ENCODE measurements around the gene PER3. TPM values are rescaled to one million over a fixed set of nuclear protein-coding genes. Genes with fewer than 3 reads are reported as not detected.

PER3 gene
- total RNA-seq, 3 donors from 2014 or later: 6.9 to 42.1 (median 14.7) TPM

DNA sequence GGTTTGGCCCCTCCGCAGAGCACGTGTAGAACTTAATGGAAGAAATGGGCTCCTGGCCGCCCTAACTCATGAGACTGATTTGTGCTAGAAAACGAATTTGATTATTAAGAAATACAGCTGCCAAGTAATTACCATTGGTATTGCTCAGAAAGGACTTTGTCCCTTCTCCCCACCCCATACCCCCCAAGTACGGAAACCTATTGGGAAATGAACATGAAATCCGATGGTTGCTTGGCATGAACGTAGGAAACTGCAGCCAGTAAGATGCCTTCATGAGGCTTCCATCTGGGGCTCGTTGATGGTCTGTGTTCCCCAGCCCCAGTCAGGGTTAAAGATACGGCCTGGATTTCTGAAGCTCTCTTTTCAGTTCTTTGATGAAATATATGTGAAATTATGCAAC is 21.4 kb downstream of the PER3 start:
- intact Hi-C loops (cut with DNase I, micrococcal nuclease): no loop called here
- Histone ChIP-seq H3K4me3 (no peak overlapping the region), H3K9me3 (no peaks in the 10 kb centered on the region), H3K36me3 (ENCODE audit: low read depth) (no peaks in the 10 kb centered on the region), H3K4me1 (ENCODE audit: low read depth) (no peaks in the 10 kb centered on the region)
- no peak for DNase-seq
- no peak for ATAC-seq
- TF ChIP-seq, protein P1, sequence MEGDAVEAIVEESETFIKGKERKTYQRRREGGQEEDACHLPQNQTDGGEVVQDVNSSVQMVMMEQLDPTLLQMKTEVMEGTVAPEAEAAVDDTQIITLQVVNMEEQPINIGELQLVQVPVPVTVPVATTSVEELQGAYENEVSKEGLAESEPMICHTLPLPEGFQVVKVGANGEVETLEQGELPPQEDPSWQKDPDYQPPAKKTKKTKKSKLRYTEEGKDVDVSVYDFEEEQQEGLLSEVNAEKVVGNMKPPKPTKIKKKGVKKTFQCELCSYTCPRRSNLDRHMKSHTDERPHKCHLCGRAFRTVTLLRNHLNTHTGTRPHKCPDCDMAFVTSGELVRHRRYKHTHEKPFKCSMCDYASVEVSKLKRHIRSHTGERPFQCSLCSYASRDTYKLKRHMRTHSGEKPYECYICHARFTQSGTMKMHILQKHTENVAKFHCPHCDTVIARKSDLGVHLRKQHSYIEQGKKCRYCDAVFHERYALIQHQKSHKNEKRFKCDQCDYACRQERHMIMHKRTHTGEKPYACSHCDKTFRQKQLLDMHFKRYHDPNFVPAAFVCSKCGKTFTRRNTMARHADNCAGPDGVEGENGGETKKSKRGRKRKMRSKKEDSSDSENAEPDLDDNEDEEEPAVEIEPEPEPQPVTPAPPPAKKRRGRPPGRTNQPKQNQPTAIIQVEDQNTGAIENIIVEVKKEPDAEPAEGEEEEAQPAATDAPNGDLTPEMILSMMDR (IDR thresholded peaks at IDR 0.05): no peak

DNA sequence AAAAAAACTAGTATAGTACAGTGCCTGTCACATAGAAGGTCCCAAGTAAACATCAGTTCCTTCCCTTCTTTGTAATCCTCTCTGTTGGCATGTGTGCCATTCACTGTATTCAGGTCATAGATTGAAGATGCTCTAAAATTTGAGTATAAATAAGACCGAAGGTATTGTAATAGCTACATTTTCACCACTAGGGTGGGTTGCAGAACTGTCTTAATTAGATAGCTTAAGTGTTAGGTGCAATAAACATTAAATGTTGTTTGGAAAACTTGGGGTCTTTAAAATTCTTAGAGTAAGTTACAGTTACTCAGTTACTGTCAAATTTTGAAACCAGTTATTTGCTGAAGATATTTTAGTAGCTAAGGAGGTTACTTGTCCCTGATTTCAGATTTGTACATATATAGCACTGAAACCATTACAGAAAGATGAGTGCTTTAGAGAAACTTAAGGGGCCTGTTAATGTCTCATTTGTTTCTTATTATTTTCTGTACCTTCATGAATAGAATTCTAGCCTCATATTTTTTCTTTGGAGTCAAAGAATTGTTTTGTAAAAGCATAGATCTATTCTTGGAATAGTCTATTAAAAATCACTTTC is 24.3 kb downstream of the PER3 start:
- Histone ChIP-seq H3K36me3 (ENCODE audit: low read depth) (no peaks in the 10 kb centered on the region), H3K4me3 (no peak overlapping the region), H3K4me1 (ENCODE audit: low read depth) (no peaks in the 10 kb centered on the region), H3K9me3 (peaks cover 4% of the 10 kb centered on the region)
- TF ChIP-seq, protein P1 (IDR thresholded peaks at IDR 0.05): no peak
- intact Hi-C loops (cut with DNase I, micrococcal nuclease): no loop called here
- DNase-seq: no peak
- ATAC-seq: no peak

DNA sequence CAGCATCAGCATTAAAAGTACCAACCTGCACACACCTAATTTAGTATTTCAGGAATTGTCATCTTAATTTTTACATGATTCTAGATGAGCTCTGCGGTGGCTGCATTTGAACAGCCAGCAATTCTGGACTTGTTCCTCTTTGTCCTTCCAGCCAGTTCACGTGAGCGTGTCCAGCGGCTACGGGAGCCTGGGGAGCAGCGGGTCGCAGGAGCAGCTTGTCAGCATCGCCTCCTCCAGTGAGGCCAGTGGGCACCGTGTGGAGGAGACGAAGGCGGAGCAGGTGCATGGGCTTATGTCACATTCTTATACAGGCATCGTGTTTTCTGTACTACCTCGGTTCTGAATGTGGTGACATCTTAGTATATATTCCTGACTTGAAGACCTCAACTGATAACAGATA is 25.7 kb downstream of the PER3 start:
- intact Hi-C loops (cut with DNase I, micrococcal nuclease): no loop called here

DNA sequence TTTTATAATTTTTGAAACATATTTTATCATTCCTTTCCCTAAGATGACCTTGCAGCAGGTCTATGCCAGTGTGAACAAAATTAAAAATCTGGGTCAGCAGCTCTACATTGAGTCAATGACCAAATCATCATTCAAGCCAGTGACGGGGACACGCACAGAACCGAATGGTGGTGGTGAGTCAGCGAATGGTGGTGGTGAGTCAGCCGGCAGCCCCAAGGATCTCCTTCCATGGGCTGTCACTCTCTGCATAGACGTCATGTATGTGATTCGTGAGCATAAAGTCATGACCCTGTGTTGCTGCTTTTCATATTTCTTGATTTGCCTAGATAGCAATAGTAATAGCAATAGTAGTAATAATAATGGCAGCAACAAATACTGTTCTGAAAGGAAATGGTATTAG is 26.3 kb downstream of the PER3 start:
- peaks cover 8% of the 10 kb centered on the region for H3K9me3 ChIP-seq
- no peaks in the 10 kb centered on the region for H3K4me1 ChIP-seq (ENCODE audit: low read depth)
- DNase-seq: no peak
- no peak for ATAC-seq
- intact Hi-C loops (cut with DNase I, micrococcal nuclease): no loop called here
- H3K4me3 ChIP-seq: no peak overlapping the region
- TF ChIP-seq, protein P1 (IDR thresholded peaks at IDR 0.05): no peak
- no peaks in the 10 kb centered on the region for H3K36me3 ChIP-seq (ENCODE audit: low read depth)

More for the DNA sequence above, 25.7 kb downstream of the PER3 start:
- TF ChIP-seq, protein P1 (IDR thresholded peaks at IDR 0.05): no peak
- Histone ChIP-seq H3K36me3 (ENCODE audit: low read depth) (no peaks in the 10 kb centered on the region), H3K4me3 (no peak overlapping the region), H3K4me1 (ENCODE audit: low read depth) (no peaks in the 10 kb centered on the region), H3K9me3 (peaks cover 8% of the 10 kb centered on the region)
- DNase-seq (no peak), ATAC-seq (no peak)

DNA sequence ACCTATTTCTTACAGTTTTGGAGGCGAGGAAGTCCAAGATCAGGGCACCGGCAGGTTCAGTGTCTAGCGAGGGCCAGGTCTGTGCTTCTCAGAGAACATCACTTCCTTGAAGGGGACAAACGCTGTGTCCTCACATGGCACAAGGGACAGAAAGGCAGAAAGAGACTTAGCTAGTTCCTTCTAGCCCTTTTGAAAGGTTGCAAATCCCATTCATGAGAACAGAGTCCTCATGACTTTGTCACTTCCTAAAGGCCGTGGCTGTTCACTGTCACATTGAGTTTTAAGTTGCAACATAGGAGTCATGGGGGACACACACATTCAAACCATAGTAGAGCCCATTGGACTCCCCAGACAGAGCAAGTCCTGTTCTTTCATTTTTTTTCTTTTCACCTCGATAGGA is 27.4 kb downstream of the PER3 start:
- no peak overlapping the region for H3K4me3 ChIP-seq
- intact Hi-C loops (cut with DNase I, micrococcal nuclease): no loop called here
- ATAC-seq (no peak), DNase-seq (no peak)
- H3K4me1 ChIP-seq (ENCODE audit: low read depth): no peaks in the 10 kb centered on the region
- no peaks in the 10 kb centered on the region for H3K36me3 ChIP-seq (ENCODE audit: low read depth)
- TF ChIP-seq, protein P1 (IDR thresholded peaks at IDR 0.05): no peak
- H3K9me3 ChIP-seq: peaks cover 8% of the 10 kb centered on the region

Measured in mucosa of descending colon (tissue), 3 donors.